Breast epithelium (tissue), 4 donors: Measurements from ENCODE around the gene SPTBN5. TPM values are rescaled to one million over a fixed set of nuclear protein-coding genes. Genes with fewer than 3 reads are reported as not detected.

Experiments
- DNase-seq, 2 donors: peaks; one replicate each; pipeline ENCODE4 v3.0.0-alpha.2; 2019; ENCODE audit warnings: low spot score in 2 of 2
- H3K27ac ChIP-seq, 2 donors: fragments of 200-600 bp; sonication (generic) in 1 of 2; one replicate each; pipeline ENCODE4 v1.5.1; 2016 to 2019; ENCODE audit warnings: mild to moderate bottlenecking in 1 of 2
- H3K27me3 ChIP-seq, 2 donors: fragments of 200-600 bp; sonication (generic) in 1 of 2; one replicate each; pipeline versions ENCODE4 v1.5.1 to v1.6.0; 2017 to 2019; ENCODE audit warnings: control low read depth in 1 of 2, mild to moderate bottlenecking in 1 of 2
- H3K36me3 ChIP-seq: fragments of 200-600 bp; one replicate; pipeline ENCODE4 v1.5.1; 2019
- H3K4me1 ChIP-seq, 2 donors: fragments of 200-600 bp; sonication (generic); one replicate each; pipeline ENCODE4 v1.5.1; 2016 to 2019; ENCODE audit warnings: control low read depth in 1 of 2
- H3K4me3 ChIP-seq, 3 donors: fragments of 200-600 bp; sonication (generic); 1 replicate in 2 of 3; 2 replicates in 1 of 3; pipeline ENCODE4 v1.5.1; 2016 to 2019; ENCODE audit warnings: mild to moderate bottlenecking in 3 of 3, moderate library complexity in 2 of 3
- H3K9me3 ChIP-seq, 2 donors: fragments of 200-600 bp; sonication (generic) in 1 of 2; one replicate each; pipeline ENCODE4 v1.5.1; 2016 to 2019; ENCODE audit warnings: control low read depth in 1 of 2
- CTCF ChIP-seq, 3 donors: fragments of 450-650 bp; IDR thresholded peaks; one replicate each; pipeline ENCODE4 v1.5.1; 2016 to 2017; ENCODE audit warnings: antibody characterized with exemption in 3 of 3, mild to moderate bottlenecking in 3 of 3, moderate library complexity in 3 of 3
- POLR2A ChIP-seq: fragments of 450-650 bp; IDR thresholded peaks from one replicate; pipeline ENCODE4 v1.6.1; 2016; ENCODE audit warnings: antibody characterized with exemption, mild to moderate bottlenecking, moderate library complexity
- POLR2AphosphoS5 ChIP-seq, 3 donors: sonication (generic); formaldehyde crosslinking; IDR thresholded peaks; one replicate each; pipeline ENCODE4 v1.6.1; 2017; ENCODE audit warnings: antibody characterized with exemption in 3 of 3
- intact Hi-C: fragments of 100-400 bp; cut with DNase I; formaldehyde crosslinking; loops from one replicate; pipeline ENCODE4 v1.15.1; 2023; ENCODE audit warnings: low total_unique reads
- total RNA-seq, 3 donors: library from RNA; depleted of rRNA; stranded (reverse); fragments of >200 nt; gene quantifications; one replicate each; pipeline ENCODE4 v1.1.0, GENCODE V29; 2016

Gene SPTBN5
- total RNA-seq, 3 donors from 2014 or later = 0.16 to 2.3 (median 2.0) TPM

GRCh38 chr15:41930221-41930866 lies 36.5 kb upstream of the SPTBN5 start:
- TF ChIP-seq CTCF (IDR thresholded peaks at IDR 0.05) (no peak), POLR2A (no peak), POLR2AphosphoS5 (IDR thresholded peaks at IDR 0.05) (no peak)
- no peaks in the 10 kb centered on the region for H3K9me3 ChIP-seq
- peak overlapping the region; percentile 28 to 87 for H3K27ac ChIP-seq
- H3K4me1 ChIP-seq = peaks cover 6 to 73% of the 10 kb centered on the region in 2 donors
- no peak overlapping the region for H3K4me3 ChIP-seq
- no peaks in the 10 kb centered on the region for H3K27me3 ChIP-seq
- DNase-seq = no peak
- H3K36me3 ChIP-seq = no peaks in the 10 kb centered on the region
- intact Hi-C loops = no loop called here

- no peaks in the 10 kb centered on the region for H3K9me3 ChIP-seq
- DNase-seq = no peak
- H3K4me3 ChIP-seq = no peak overlapping the region
- H3K27me3 ChIP-seq = no peaks in the 10 kb centered on the region
- H3K27ac ChIP-seq = peak overlapping the region; percentile 28 to 87
- H3K36me3 ChIP-seq = no peaks in the 10 kb centered on the region
- H3K4me1 ChIP-seq = peaks cover 6 to 62% of the 10 kb centered on the region in 2 donors
- TF ChIP-seq POLR2A = no peak
- TF ChIP-seq POLR2AphosphoS5 (IDR thresholded peaks at IDR 0.05) = no peak
- no peak for TF ChIP-seq CTCF (IDR thresholded peaks at IDR 0.05)
- intact Hi-C loops = no loop called here
Measured at GRCh38 chr15:41928637-41929620, 35.1 kb upstream of the SPTBN5 start.

GRCh38 chr15:41928100-41928499 lies 34.2 kb upstream of the SPTBN5 start:
- Histone ChIP-seq H3K4me1 (peaks cover 4 to 56% of the 10 kb centered on the region in 2 donors), H3K27me3 (no peaks in the 10 kb centered on the region), H3K36me3 (no peaks in the 10 kb centered on the region), H3K9me3 (no peaks in the 10 kb centered on the region), H3K27ac (peak overlapping the region; percentile 48 to 87), H3K4me3 (no peak overlapping the region)
- no peak for TF ChIP-seq POLR2A
- no peak for DNase-seq
- intact Hi-C loops = no loop called here

DNA sequence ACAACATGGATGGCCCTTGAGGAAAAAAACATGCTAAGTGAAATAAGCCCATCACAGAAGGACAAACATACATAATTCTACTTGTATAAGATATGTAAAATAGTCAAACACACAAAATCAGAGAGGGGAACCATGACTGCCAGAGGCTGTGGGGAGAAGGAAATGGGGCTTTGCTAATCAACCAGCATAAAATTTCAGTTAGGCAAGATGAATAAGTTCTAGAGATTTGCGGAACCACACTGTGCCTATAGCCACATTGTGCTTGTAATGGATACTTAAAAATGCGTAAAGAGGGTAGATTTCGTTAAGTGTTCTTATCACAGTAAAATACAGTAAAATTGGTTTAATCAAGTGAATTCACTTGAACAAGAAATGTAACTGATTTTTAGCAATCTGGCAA lies 33.7 kb upstream of the SPTBN5 start:
- no peaks in the 10 kb centered on the region for H3K27me3 ChIP-seq
- DNase-seq = no peak
- H3K4me1 ChIP-seq = peaks cover 0 to 50% of the 10 kb centered on the region in 2 donors
- no peaks in the 10 kb centered on the region for H3K36me3 ChIP-seq
- TF ChIP-seq CTCF (IDR thresholded peaks at IDR 0.05) (no peak), POLR2A (no peak), POLR2AphosphoS5 (IDR thresholded peaks at IDR 0.05) (no peak)
- intact Hi-C loops = no loop called here
- peak overlapping the region; percentile 48 to 87 for H3K27ac ChIP-seq
- H3K9me3 ChIP-seq = no peaks in the 10 kb centered on the region
- H3K4me3 ChIP-seq = no peak overlapping the region

DNA sequence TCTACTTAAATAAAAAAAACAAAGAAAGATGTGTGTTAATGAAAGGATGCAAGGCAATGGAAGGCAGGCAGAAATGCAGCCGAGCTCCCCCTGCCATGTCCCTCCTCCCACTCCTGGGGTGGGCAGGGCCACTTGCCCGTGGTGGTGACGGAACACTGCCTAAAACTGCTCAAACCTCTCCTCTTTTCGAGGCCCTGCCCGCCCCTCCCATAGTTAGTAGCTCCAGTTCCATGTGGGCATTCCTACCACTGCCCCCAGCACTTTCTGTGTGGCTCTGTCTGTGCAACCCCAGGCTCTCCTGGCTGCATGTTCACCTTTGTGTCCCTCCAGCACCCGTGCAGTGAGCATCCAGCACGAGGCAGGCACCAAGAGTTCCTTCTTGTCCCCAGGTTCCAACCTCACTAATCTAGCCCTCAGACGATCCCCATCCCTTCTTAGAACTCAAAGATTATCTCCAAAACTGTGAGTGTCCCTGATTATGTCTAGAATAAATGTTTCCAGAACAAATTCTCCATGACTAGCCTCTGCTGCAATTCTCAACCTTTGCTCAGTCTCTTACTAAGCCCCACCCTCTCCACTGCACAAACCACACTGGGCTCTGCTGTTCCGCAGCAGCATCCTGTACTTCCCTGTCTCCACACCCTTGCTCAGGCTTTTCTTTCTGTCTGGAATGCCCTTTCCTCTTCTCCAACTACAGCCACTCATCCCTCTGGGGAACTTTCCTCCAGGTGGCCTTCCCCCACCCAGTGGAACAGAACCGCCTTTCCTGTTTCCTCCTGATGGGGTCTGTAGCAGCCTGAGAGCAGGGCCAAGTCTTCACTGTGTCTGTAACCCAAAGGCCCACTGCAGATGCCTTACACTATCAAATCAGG lies 32.6 kb upstream of the SPTBN5 start:
- peaks cover 0 to 45% of the 10 kb centered on the region in 2 donors for H3K4me1 ChIP-seq
- no peak overlapping the region for H3K4me3 ChIP-seq
- intact Hi-C loops = no loop called here
- no peaks in the 10 kb centered on the region for H3K9me3 ChIP-seq
- no peaks in the 10 kb centered on the region for H3K27me3 ChIP-seq
- H3K27ac ChIP-seq = peak overlapping the region; percentile 81 to 87
- no peaks in the 10 kb centered on the region for H3K36me3 ChIP-seq
- TF ChIP-seq CTCF (IDR thresholded peaks at IDR 0.05) (no peak), POLR2A (no peak), POLR2AphosphoS5 (IDR thresholded peaks at IDR 0.05) (no peak)
- DNase-seq = no peak
